Lower leg skin (tissue), 4 donors: ENCODE results near the gene POC1A. TPM values are rescaled to one million over a fixed set of nuclear protein-coding genes. Genes with fewer than 3 reads are reported as not detected.

Experiments used
- DNase-seq, 2 donors: peaks; one replicate each; pipeline ENCODE4 v3.0.0-alpha.2; 2019; ENCODE audit warnings: low spot score in 2 of 2
- H3K4me3 ChIP-seq: fragments of 200-600 bp; sonication (generic); 2 replicates; pipeline ENCODE4 v1.5.1; 2017; ENCODE audit warnings: mild to moderate bottlenecking, low read depth; ENCODE audit not compliant: poor library complexity, severe bottlenecking
- POLR2A ChIP-seq, 2 donors: fragments of 450-650 bp; IDR thresholded peaks; one replicate each; pipeline ENCODE4 v1.6.1; 2016 to 2017; ENCODE audit warnings: antibody characterized with exemption in 2 of 2, mild to moderate bottlenecking in 1 of 2, moderate library complexity in 1 of 2
- WGBS, 2 donors: methylation state at CpG; one replicate each; pipeline ENCODE4 v1.1.5; 2018; 5-methylcytosine and 5-hydroxymethylcytosine counted together
- intact Hi-C: fragments of 100-400 bp; cut with DNase I; formaldehyde crosslinking; loops from one replicate; pipeline ENCODE4 v1.15.0; 2023; ENCODE audit warnings: low total_unique reads
- total RNA-seq, 4 donors: library from RNA; depleted of rRNA; stranded (reverse); fragments of >200 nt; gene quantifications; one replicate each; pipeline ENCODE4 v1.1.0, GENCODE V29; 2016
- TF ChIP-seq, protein P1 (sequence below), 3 donors: fragments of 450-650 bp; IDR thresholded peaks; one replicate each; pipeline ENCODE4 v1.5.1; 2016; ENCODE audit warnings: antibody characterized with exemption in 3 of 3, mild to moderate bottlenecking in 3 of 3, moderate library complexity in 2 of 3

The POC1A gene
- total RNA-seq, 4 donors from 2014 or later: 1.6 to 4.9 (median 1.9) TPM

DNA sequence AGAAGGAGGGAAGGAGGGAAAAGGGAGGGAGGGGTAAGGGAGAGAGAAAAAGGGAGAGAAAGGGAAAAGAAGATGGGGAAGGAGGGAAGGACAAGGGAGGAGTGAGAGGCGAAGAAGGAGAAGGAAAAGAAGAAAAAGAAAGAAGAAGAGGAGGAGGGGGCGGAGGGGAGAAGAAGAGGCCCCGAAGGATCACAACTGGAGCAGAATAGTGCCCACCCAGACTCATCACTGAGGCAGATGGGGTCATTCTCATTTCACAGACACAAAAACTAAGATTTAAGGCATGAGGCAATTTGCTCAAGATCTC is 41.0 kb upstream of the POC1A start:
- intact Hi-C loops: loop anchor here (5.0 kb wide), 1 partner anchor 747 kb away; no protein-coding TSS in a partner anchor
- DNase-seq: no peak
- 95 to 96% methylated on average over 3 of the region's 3 CpGs for WGBS, 2 donors

GRCh38 chr3:52194485-52195290 is 40.5 kb upstream of the POC1A start:
- H3K4me3 ChIP-seq: no peak overlapping the region
- no peak for TF ChIP-seq POLR2A (IDR thresholded peaks at IDR 0.05)
- TF ChIP-seq, protein P1, sequence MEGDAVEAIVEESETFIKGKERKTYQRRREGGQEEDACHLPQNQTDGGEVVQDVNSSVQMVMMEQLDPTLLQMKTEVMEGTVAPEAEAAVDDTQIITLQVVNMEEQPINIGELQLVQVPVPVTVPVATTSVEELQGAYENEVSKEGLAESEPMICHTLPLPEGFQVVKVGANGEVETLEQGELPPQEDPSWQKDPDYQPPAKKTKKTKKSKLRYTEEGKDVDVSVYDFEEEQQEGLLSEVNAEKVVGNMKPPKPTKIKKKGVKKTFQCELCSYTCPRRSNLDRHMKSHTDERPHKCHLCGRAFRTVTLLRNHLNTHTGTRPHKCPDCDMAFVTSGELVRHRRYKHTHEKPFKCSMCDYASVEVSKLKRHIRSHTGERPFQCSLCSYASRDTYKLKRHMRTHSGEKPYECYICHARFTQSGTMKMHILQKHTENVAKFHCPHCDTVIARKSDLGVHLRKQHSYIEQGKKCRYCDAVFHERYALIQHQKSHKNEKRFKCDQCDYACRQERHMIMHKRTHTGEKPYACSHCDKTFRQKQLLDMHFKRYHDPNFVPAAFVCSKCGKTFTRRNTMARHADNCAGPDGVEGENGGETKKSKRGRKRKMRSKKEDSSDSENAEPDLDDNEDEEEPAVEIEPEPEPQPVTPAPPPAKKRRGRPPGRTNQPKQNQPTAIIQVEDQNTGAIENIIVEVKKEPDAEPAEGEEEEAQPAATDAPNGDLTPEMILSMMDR (IDR thresholded peaks at IDR 0.05): no peak
- 91 to 97% methylated on average over 14 of the region's 14 CpGs for WGBS, 2 donors
- intact Hi-C loops: loop anchor here (5.0 kb wide), 1 partner anchor 748 kb away; no protein-coding TSS in a partner anchor
- no peak for DNase-seq

More for the DNA sequence above, 41.0 kb upstream of the POC1A start:
- TF ChIP-seq, protein P1 (IDR thresholded peaks at IDR 0.05): no peak
- TF ChIP-seq POLR2A (IDR thresholded peaks at IDR 0.05): no peak
- H3K4me3 ChIP-seq: no peak overlapping the region

GRCh38 chr3:52193065-52193464 is 38.8 kb upstream of the POC1A start:
- no peak overlapping the region for H3K4me3 ChIP-seq
- TF ChIP-seq, protein P1 (IDR thresholded peaks at IDR 0.05): no peak
- TF ChIP-seq POLR2A (IDR thresholded peaks at IDR 0.05): no peak
- 62 to 69% methylated on average over 17 to 18 of the region's 18 CpGs for WGBS, 2 donors
- intact Hi-C loops: no loop called here
- DNase-seq: no peak

DNA sequence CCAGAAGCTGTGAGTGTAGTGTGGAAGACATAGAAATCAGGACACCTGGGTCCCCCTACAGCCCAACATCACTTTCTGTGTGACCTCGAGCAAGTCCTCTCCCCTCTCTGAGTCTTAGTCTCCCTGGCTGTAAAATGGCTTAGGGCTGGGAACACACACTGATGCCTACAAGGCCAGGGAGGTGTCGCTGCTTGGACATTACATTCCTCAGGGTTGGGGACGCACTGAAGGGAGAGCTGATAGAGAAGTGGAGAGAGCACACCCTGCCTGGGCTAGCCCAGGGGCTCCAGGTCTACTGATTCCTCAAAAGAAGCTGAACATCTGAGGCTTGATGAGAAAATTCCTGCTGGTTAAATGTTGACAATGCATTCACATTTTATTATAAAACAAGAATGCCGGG is 37.4 kb upstream of the POC1A start:
- intact Hi-C loops: no loop called here
- WGBS, 2 donors: 91 to 93% methylated on average over 4 of the region's 4 CpGs
- no peak overlapping the region for H3K4me3 ChIP-seq
- TF ChIP-seq, protein P1 (IDR thresholded peaks at IDR 0.05): no peak
- TF ChIP-seq POLR2A (IDR thresholded peaks at IDR 0.05): no peak
- no peak for DNase-seq

- TF ChIP-seq, protein P1 (IDR thresholded peaks at IDR 0.05): no peak
- TF ChIP-seq POLR2A (IDR thresholded peaks at IDR 0.05): no peak
- no peak overlapping the region for H3K4me3 ChIP-seq
- 54 to 62% methylated on average over 9 of the region's 9 CpGs for WGBS, 2 donors
- intact Hi-C loops: no loop called here
- no peak for DNase-seq
These were observed 36.3 kb upstream of the POC1A start for GRCh38 chr3:52190294-52191074.
